Measurements from ENCODE around the gene PRH2. TPM values are rescaled to one million over a fixed set of nuclear protein-coding genes. Genes with fewer than 3 reads are reported as not detected.

PRH2 gene
- polyA plus RNA-seq (2014; cell fraction: cytosol; rRNA removed), result 0.71 TPM in 1 of 2 replicates, not detected in the other
- polyA plus RNA-seq (2014; cell fraction: nucleus; rRNA removed), result 4.6 TPM in 1 of 2 replicates, not detected in the other

GRCh38 chr12:10928746-10929286 is at the start of gene PRH2:
Gene PRH2 (plus strand): TSS chr12:10929236. CDS start chr12:10929274, 38 bp downstream.
- DNase-seq (ENCODE audit: low spot score), result no peak

DNA sequence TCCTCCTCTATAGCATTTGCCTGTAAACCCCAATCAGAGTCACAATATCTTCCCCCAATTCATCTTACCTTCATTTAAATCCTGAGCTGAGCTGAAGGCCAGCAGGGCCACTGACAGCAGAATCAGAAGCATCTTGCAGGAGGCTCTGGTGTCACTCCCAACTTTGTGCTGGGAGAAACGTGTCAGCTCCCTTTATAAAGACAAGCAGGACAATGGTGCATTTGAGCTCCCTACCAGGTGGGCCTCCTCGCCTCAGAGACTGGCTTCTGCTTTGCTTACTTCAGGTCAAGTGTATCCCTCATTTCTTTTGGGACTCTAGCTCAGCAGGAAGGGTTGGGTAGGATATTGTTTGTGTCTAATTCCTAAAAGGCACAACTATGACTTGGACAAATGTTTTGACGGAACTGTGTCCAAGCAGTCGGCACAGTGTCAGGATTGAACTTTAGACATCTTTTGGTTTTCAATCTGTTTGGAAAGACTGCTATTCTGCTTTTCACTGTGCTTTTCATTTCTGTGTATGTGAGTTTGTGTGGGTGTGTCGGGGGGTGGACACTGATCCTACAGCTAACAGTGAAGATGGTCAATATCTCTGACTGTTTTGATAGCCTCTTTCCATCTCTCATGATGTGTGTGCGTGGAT is 44.8 kb upstream of the PRH2 start, which contains the start of gene PRH1:
TSS of gene PRH1 (minus strand) at position 170 of the 640 bp plus-strand sequence. CDS start at position 132, 38 bp downstream.
- DNase-seq (ENCODE audit: low spot score), result no peak

GRCh38 chr12:10889226-10889625 is 39.8 kb upstream of the PRH2 start:
- no peak for DNase-seq (ENCODE audit: low spot score)

- DNase-seq (ENCODE audit: low spot score), result no peak
Observed at GRCh38 chr12:10891937-10892336, 37.1 kb upstream of the PRH2 start.

DNA sequence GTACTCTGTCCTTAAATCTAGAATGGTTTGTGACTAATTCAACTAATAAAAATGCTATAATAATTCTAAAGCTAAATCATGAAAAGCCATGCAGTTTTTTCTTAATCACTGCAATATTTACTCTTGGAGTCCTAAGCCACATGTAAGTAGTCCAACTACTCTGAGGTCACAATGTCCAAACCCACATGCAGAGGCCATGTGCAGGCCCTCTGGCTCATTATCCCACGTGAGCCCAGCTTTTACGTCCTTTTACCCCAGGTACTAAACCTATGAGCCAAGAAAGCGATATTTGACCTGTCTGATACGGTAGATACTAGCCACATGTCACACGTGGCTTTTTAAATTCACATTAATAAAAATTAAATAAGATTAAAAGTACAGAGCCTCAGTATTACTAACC is 32.2 kb upstream of the PRH2 start:
- no peak for DNase-seq (ENCODE audit: low spot score)

- no peak for DNase-seq (ENCODE audit: low spot score)
Observed at GRCh38 chr12:10900530-10900929, 28.5 kb upstream of the PRH2 start.

DNA sequence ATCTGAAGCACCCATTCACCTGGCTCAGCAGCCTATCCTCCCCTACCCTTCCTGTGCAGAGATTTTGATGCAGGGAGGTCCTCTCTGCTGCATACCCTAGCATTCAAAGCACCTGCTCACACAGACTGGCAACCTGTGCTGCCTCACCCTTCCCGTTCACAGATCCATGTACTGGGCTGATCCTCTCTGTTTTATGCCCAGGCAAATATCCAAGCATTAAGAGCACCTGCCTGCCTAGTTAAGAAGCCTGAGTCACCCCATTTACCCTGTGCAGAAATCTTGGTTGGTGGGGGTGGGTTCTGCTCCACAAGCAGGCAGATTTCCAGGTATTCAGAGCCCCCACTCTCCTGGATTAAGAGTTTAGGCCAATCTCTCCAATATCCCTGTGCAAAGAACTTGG is 28.1 kb upstream of the PRH2 start:
- DNase-seq (ENCODE audit: low spot score), result no peak

- DNase-seq (ENCODE audit: low spot score), result no peak
Observed at GRCh38 chr12:10901427-10901826, 27.6 kb upstream of the PRH2 start.

- DNase-seq (ENCODE audit: low spot score), result no peak
Observed at GRCh38 chr12:10904686-10905085, 24.4 kb upstream of the PRH2 start.

DNA sequence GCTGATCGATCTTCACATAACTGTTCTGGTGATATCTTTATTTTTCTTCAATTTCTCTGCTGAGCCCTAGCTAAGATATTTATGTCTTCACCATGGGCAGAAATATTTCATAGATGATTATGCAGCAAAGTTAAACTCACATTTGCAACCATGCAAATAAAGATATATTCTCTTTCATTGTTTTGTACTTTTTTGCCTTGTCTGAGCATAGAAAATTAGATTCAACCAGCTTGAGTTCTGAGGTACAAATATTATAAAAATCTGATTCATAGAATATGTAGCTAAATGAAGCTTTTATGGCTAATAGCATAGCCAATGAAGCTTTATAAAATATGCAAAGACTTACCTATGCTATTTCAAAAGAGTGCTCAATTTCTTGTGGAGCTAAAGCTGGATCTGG is 19.6 kb upstream of the PRH2 start, which contains the start of gene TAS2R13:
TSS of gene TAS2R13 (minus strand) at position 101 of the 400 bp plus-strand sequence. CDS start 264 bp downstream, outside the sequence.
- no peak for DNase-seq (ENCODE audit: low spot score)

GRCh38 chr12:10910380-10910779 is 18.7 kb upstream of the PRH2 start:
- DNase-seq (ENCODE audit: low spot score), result no peak

DNA sequence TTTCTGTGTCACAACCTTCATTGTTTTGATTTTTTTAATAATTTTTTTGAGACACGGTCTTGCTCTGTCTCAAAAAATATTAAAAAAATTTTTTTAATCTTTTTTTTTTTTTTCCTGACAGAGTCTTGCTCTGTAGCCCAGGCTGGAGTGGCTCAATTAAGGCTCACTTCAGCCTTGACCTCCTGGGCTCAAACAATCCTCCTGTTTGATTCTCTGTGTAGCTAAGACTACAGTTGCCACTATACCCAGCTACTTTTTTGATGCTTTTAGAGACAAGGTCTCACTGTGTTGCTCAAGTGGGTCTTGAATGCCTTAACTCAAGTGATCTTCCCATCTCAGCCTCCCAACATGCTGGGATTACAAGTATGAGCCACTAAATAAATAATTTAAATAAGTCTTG is 9.2 kb upstream of the PRH2 start:
- DNase-seq (ENCODE audit: low spot score), result no peak

- DNase-seq (ENCODE audit: low spot score), result no peak
Observed at GRCh38 chr12:10926269-10926668, 2.8 kb upstream of the PRH2 start.

GRCh38 chr12:10936506-10936905 is 7.5 kb downstream of the PRH2 start:
- no peak for DNase-seq (ENCODE audit: low spot score)

GRCh38 chr12:10939163-10939562 is 10.1 kb downstream of the PRH2 start, which contains the start of gene TAS2R14:
Gene TAS2R14 (minus strand): TSS chr12:10939263. CDS start chr12:10939207, 56 bp downstream.
- no peak for DNase-seq (ENCODE audit: low spot score)

DNA sequence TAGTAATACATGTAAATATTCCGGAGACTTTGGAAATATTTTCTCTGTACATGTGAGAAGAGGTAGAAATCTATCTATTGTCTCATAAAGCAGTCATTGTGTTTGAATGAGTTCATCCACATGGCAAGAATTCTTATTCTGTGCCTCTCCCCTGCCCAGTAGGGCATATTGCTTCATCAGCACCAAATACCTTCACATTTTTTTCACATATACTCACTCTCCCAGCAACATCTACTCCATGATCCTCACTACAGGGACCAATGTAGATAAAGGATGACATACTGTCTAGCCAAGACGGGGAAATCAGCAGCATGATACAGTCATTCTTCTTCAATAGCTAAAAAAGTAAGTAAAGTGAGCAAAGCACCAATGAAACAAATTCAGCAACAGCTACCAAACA is 11.4 kb downstream of the PRH2 start:
- no peak for DNase-seq (ENCODE audit: low spot score)

DNA sequence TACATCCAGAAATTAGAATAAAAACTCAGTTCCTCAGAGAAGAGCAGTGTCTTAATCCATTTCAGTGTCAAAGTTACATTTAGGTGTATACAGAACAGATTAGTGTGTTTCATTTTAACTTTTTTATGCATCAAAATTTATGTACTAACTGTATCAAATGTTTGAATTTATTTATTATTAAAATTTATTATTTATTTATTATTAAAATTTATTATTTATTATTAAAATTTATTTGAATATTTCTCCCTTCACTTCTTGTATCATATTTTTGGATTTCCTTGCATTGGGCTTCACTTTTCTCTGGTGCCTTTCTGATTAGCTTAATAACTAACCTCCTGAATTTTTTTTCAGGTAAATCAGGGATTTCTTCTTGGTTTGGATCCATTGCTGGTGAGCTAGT is 12.3 kb downstream of the PRH2 start:
- no peak for DNase-seq (ENCODE audit: low spot score)

DNA sequence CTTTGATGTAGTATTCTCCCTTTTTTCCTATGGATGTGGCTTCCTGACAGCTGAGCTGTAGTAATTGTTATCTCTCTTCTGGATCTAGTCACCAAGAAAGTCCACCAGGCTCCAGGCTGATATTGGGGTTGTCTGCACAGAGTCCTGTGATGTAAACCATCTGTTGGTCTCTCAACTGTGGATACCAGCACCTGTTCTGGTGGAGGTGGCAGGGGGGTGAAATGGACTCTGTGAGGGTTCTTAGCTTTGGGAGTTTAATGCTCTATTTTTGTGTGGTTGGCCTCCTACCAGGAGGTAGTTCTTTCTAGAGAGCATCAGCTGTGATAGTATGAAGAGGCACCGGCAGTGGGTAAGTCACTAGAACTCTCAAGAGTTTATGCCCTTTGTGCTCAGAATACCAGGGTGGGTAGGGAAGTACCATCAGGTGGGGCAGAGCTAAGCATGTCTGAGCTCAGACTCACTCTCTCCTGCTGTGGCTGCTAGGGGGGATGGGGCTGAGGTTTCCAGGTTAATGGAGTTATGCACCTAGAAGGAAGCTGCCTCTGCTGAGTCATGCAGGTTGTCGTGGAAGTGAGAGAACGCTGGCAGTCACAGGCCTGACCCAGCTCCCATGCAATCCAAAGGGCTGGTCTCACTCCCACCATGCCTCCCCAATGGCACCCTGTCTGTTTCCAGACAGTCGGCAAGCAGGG is 13.0 kb downstream of the PRH2 start:
- peak; percentile 68 for DNase-seq (ENCODE audit: low spot score)

- DNase-seq (ENCODE audit: low spot score), result no peak
Observed at GRCh38 chr12:10943167-10943566, 14.1 kb downstream of the PRH2 start.

DNA sequence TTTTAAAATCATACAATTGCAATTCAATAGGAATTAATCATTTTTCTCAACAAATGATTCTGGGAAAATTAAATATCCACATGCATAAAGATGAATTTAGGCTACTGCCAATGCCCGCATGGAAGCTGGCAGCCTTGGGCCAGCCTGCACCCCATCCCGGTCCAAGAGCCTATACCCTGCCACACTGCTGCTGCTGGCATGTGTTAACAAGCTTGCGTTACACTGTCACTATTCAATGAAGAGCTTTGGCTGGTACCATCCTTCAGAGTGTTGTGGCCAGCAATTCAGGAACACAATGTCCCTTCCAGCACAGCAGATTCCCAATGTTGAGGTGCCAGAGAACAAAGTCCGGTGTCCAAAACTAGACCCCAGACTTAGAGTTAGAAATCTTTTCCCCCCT is 23.6 kb downstream of the PRH2 start:
- no peak for DNase-seq (ENCODE audit: low spot score)

DNA sequence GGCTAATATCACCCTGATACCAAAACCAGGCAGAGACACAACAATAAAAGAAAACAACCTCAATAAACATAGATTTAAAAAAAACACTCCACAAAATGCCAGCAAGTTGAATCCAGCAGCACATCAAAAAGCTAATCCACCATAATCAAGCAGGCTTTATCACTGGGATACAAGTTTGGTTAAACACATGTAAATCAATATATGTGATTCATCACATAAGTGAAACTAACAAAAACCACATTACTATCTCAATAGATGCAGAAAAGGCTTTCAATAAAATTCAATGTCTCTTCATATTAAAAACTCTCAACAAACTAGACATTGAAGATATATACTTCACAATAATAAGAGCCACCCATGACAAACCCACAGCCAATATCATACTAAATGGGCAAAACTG is 27.0 kb downstream of the PRH2 start:
- no peak for DNase-seq (ENCODE audit: low spot score)

GRCh38 chr12:10957741-10958140 is 28.7 kb downstream of the PRH2 start:
- no peak for DNase-seq (ENCODE audit: low spot score)

DNA sequence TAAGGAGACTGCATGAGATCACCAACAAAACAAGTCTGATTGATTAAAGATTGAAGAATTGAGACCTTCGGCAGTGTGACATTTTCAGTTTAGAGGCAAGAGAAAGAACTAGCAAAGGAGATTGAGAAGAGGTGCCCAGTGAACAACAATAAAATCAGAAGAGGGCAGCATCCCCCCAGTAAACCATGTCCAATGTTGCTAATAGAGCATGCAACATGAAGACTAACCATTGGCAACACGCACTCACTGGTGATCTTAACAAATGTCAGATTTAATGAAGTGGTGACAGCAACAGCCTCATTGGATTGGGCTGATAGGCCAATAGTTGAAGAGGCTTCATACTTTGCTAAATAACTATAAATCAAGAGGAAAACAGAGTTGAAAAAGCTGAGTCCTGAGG is 30.8 kb downstream of the PRH2 start:
- no peak for DNase-seq (ENCODE audit: low spot score)
